Cardiac fibroblast (primary cell): ENCODE measurements around the gene BSND.
A peak's percentile ranks its signal among the peaks of the same experiment; 100 is the strongest.

Experiments
- DNase-seq, 2 donors: peaks; one replicate each; pipeline versions ENCODE4 v3.0.0 to v3.0.0-alpha.2; 2010; ENCODE audit warnings: low read depth in 2 of 2
- H3K4me3 ChIP-seq, 2 donors: replicated peaks in 1 of 2; 1 replicate in 1 of 2; 2 replicates in 1 of 2; pipeline ENCODE4 v1.5.1; 2011; ENCODE audit warnings: low read depth in 2 of 2, low read length in 2 of 2, mild to moderate bottlenecking in 2 of 2, moderate library complexity in 1 of 2
- CTCF ChIP-seq: IDR thresholded peaks from one replicate; pipeline ENCODE4 v1.5.1; 2011; ENCODE audit warnings: low read depth, mild to moderate bottlenecking, low read length, inconsistent platforms

Gene BSND

GRCh38 chr1:55054396-55054795 is 55.7 kb downstream of the BSND start:
- H3K4me3 ChIP-seq: no peak overlapping the region
- no peak for DNase-seq
- TF ChIP-seq CTCF: no peak

GRCh38 chr1:55055084-55055882 is 56.5 kb downstream of the BSND start:
- no peak for TF ChIP-seq CTCF
- H3K4me3 ChIP-seq: no peak overlapping the region
- peak in 1 of 2 donors; percentile 32 for DNase-seq

GRCh38 chr1:55055951-55056631 is 57.4 kb downstream of the BSND start:
- no peak for TF ChIP-seq CTCF
- DNase-seq: no peak
- no peak overlapping the region for H3K4me3 ChIP-seq

GRCh38 chr1:55056632-55056992 is 57.9 kb downstream of the BSND start:
- no peak for TF ChIP-seq CTCF
- no peak overlapping the region for H3K4me3 ChIP-seq
- no peak for DNase-seq

GRCh38 chr1:55057270-55057955 is 58.7 kb downstream of the BSND start:
- H3K4me3 ChIP-seq: no peak overlapping the region
- TF ChIP-seq CTCF: no peak
- no peak for DNase-seq

- no peak overlapping the region for H3K4me3 ChIP-seq
- no peak for DNase-seq
- no peak for TF ChIP-seq CTCF
Observed at GRCh38 chr1:55057956-55058298, 59.2 kb downstream of the BSND start.
